ENCODE data around the gene PAQR8.

- TF ChIP-seq CTCF (CRISPR knock-in tag; IDR thresholded peaks at IDR 0.05) (no peak), SP1 (IDR thresholded peaks at IDR 0.05) (no peak), SP1 (CRISPR knock-in tag; IDR thresholded peaks at IDR 0.05) (no peak), ZNF274 (CRISPR knock-in tag; IDR thresholded peaks at IDR 0.05) (no peak), ZNF512 (CRISPR knock-in tag; IDR thresholded peaks at IDR 0.05) (no peak), RNF2 (conservative IDR thresholded peaks at IDR 0.05; ENCODE audit: low read depth) (no peak), NR2F2 (IDR thresholded peaks at IDR 0.05; ENCODE audit: borderline replicate concordance, low read depth) (no peak), PHF8 (CRISPR knock-in tag; IDR thresholded peaks at IDR 0.05) (no peak), PAF1 (CRISPR knock-in tag; IDR thresholded peaks at IDR 0.05) (no peak), FOXK1 (CRISPR knock-in tag; IDR thresholded peaks at IDR 0.05; ENCODE audit: borderline replicate concordance, low read depth) (no peak)
Observed at GRCh38 chr6:52336919-52337561, 24.9 kb upstream of the PAQR8 start.
